Activated T-helper 9 cell treated with anti-CD3 and anti-CD28 coated beads, Interleukin-2, amount 50 U/mL, for 16 hours (primary cell): ENCODE data around the gene CELF4.
"Not testable (repeated sequence)": the region's sequence is repeated elsewhere in the genome, so short reads cannot be mapped to it uniquely, and the experiment has no call there.

Experiments
- DNase-seq: peaks from one replicate; pipeline ENCODE4 v3.0.0-alpha.2; 2020; ENCODE audit warnings: low read depth

CELF4 gene

GRCh38 chr18:37465958-37466357 lies 99.6 kb downstream of the CELF4 start:
- no peak for DNase-seq

- DNase-seq, result no peak
These were observed 101.3 kb downstream of the CELF4 start for GRCh38 chr18:37464257-37464656.

- DNase-seq, result not testable (repeated sequence)
These were observed 104.3 kb downstream of the CELF4 start for GRCh38 chr18:37461329-37461728.

- no peak for DNase-seq
These were observed 105.0 kb downstream of the CELF4 start for GRCh38 chr18:37460604-37461003.

- DNase-seq, result no peak
These were observed 106.9 kb downstream of the CELF4 start for GRCh38 chr18:37458697-37459096.

- DNase-seq, result no peak
These were observed 107.8 kb downstream of the CELF4 start for GRCh38 chr18:37457753-37458152.

- DNase-seq, result no peak
These were observed 108.3 kb downstream of the CELF4 start for GRCh38 chr18:37457341-37457740.

GRCh38 chr18:37456873-37457272 lies 108.7 kb downstream of the CELF4 start:
- DNase-seq, result no peak

- no peak for DNase-seq
These were observed 109.2 kb downstream of the CELF4 start for GRCh38 chr18:37456395-37456794.

- DNase-seq, result no peak
These were observed 111.8 kb downstream of the CELF4 start for GRCh38 chr18:37453752-37454151.

- DNase-seq, result no peak
These were observed 112.8 kb downstream of the CELF4 start for GRCh38 chr18:37452682-37453385.

- no peak for DNase-seq
These were observed 113.6 kb downstream of the CELF4 start for GRCh38 chr18:37452015-37452414.

- no peak for DNase-seq
These were observed 114.3 kb downstream of the CELF4 start for GRCh38 chr18:37451239-37451825.

GRCh38 chr18:37450434-37451132 lies 115.0 kb downstream of the CELF4 start:
- no peak for DNase-seq

GRCh38 chr18:37449618-37450017 lies 116.0 kb downstream of the CELF4 start:
- DNase-seq, result no peak

- DNase-seq, result no peak
These were observed 116.7 kb downstream of the CELF4 start for GRCh38 chr18:37448946-37449345.

GRCh38 chr18:37447962-37448888 lies 117.4 kb downstream of the CELF4 start:
- no peak for DNase-seq

- DNase-seq, result no peak
These were observed 119.8 kb downstream of the CELF4 start for GRCh38 chr18:37445836-37446235.

- no peak for DNase-seq
These were observed 120.2 kb downstream of the CELF4 start for GRCh38 chr18:37445368-37445767.

- DNase-seq, result no peak
These were observed 122.1 kb downstream of the CELF4 start for GRCh38 chr18:37443325-37444055.

GRCh38 chr18:37442477-37442876 lies 123.1 kb downstream of the CELF4 start:
- no peak for DNase-seq

- no peak for DNase-seq
These were observed 123.8 kb downstream of the CELF4 start for GRCh38 chr18:37441821-37442220.
